SU-DHL-6 (cell line): ENCODE results near the gene PRKCE.

ENCODE experiments used
- EZH2phosphoT487 ChIP-seq: fragments of 200-600 bp; sonication (generic), shearing (Covaris generic); conservative IDR thresholded peaks from 2 replicates; pipeline ENCODE4 v1.6.1; 2018; ENCODE audit warnings: mild to moderate bottlenecking, antibody characterized with exemption, low read length, moderate library complexity, mixed read lengths
- TF ChIP-seq, protein P1 (sequence below): fragments of 200-600 bp; sonication (generic); IDR thresholded peaks from one replicate; pipeline ENCODE4 v1.5.1; 2017; ENCODE audit warnings: antibody characterized with exemption, mild to moderate bottlenecking, low read length, moderate library complexity; ENCODE audit not compliant: insufficient read depth, poor library complexity, severe bottlenecking

DNA sequence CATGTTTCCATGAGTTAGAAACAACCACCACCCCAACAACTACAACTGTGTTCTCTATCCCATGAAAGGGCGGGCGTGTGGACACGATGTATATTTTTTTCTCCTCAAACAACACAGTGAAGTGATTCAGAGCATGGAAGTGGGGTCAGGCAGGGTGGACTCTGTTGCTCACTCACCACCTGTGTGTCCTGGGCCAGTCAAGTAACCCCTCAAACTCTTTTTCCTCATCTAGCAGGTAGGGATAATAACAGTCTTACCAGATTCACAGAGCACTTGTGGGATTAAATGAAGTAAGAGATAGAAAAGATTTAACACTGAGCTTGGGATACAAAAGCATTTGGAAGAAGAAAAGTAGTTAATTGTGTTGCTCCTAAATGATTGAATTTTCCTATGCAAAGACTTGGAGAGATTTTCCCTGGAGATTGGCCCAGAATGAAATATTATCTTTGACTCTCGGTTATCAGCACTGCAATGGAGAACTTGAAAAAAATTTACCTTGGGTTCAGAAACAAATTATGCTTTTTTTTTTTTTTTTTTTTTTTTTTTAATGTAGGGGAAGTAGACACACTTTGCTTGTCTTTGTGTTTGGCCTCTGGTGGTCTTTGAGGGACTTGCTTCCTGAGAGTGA is 483.9 kb downstream of the PRKCE start:
- TF ChIP-seq, protein P1, sequence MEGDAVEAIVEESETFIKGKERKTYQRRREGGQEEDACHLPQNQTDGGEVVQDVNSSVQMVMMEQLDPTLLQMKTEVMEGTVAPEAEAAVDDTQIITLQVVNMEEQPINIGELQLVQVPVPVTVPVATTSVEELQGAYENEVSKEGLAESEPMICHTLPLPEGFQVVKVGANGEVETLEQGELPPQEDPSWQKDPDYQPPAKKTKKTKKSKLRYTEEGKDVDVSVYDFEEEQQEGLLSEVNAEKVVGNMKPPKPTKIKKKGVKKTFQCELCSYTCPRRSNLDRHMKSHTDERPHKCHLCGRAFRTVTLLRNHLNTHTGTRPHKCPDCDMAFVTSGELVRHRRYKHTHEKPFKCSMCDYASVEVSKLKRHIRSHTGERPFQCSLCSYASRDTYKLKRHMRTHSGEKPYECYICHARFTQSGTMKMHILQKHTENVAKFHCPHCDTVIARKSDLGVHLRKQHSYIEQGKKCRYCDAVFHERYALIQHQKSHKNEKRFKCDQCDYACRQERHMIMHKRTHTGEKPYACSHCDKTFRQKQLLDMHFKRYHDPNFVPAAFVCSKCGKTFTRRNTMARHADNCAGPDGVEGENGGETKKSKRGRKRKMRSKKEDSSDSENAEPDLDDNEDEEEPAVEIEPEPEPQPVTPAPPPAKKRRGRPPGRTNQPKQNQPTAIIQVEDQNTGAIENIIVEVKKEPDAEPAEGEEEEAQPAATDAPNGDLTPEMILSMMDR, result no peak
- TF ChIP-seq EZH2phosphoT487, result no peak
